ENCODE measurements around the gene HMMR.
"Not testable (repeated sequence)": the region's sequence is repeated elsewhere in the genome, so short reads cannot be mapped to it uniquely, and the experiment has no call there.

Gene HMMR

DNA sequence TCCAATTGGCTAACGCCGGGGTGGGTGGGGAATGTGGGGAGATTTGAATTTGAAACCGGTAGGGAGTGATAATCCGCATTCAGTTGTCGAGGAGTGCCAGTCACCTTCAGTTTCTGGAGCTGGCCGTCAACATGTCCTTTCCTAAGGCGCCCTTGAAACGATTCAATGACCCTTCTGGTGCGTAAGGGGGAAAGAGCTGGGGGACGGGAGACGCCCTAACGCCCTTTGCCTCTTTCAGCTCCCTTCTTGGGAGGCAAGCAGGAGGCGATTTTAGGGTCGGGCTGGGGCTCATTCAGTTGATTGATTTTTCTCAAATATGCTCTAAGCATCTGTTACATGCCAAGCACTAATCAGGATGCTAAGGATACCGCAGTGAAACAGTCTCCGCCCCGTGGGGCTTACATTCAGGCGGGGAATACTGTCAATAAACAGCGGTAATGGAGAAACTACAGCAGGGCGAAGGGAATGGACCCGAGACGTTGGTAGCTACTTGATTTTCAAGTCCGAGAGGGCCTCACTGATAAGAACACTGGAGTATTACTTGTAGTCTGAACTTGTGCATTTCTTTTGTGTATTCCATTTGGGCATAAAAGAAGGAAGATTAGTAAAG is at the start of gene HMMR:
HMMR (plus strand) TSS at position 71 of the 610 bp plus-strand sequence; CDS start at position 132, 61 bp downstream.
- no peak for DNase-seq (ENCODE audit: low read depth)

DNA sequence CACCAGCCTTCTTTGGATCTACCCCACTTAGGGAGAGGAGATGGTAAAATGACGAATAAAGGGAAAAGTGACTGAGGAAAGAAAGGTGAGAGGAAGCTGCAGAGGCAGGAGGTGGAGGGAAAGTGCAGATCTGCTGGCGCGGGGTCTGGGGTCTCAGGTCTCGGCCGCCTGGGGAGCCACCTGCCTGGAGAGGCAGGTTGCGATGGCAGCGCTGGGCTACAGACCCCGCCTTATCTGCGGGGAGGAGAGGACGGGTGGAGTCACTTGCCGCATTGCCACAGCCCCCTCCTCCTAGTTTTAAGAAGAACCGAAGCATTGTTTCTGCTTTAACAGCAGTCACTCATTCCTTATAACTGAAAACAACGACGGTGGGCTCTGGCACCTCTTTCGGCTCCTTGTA is 44.8 kb upstream of the HMMR start:
- not testable (repeated sequence) for DNase-seq (ENCODE audit: low read depth)

DNA sequence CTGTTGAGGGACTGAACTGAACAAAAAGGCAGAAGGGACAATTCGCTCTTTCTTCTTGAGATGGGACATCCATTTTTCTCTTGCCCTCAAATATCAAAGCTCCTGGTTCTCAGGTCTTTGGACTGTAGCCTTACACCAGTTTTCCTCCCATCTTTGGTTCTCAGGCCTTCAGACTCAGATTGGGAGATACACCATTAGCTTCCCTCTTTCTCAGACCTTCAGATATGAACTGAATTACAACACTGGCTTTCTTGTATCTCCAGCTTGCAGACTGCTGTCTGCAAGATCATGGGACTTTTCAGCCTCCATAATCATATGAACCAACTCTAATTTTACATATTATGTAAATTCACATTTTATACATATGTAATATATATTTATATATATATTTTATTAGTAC is 35.6 kb upstream of the HMMR start:
- no peak for DNase-seq (ENCODE audit: low read depth)

DNA sequence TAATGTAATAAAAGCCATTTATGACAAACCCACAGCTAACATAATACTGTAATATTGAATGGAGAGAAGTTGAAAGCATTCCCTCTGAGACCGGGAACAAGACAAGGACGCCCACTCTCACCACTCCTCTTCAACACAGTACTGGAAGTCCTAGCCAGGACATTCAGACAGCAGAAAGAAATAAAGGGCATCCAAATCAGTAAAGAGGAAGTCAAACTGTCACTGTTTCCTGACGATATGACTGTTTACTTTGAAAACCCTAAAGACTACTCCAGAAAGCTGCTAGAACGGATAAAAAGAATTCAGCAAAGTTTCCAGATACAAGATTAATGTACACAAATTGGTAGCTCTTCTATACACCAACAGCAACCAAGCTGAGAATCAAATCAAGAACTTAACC is 34.3 kb upstream of the HMMR start:
- not testable (repeated sequence) for DNase-seq (ENCODE audit: low read depth)

- DNase-seq (ENCODE audit: low read depth), result no peak
Observed at GRCh38 chr5:163432544-163432943, 27.9 kb upstream of the HMMR start.

DNA sequence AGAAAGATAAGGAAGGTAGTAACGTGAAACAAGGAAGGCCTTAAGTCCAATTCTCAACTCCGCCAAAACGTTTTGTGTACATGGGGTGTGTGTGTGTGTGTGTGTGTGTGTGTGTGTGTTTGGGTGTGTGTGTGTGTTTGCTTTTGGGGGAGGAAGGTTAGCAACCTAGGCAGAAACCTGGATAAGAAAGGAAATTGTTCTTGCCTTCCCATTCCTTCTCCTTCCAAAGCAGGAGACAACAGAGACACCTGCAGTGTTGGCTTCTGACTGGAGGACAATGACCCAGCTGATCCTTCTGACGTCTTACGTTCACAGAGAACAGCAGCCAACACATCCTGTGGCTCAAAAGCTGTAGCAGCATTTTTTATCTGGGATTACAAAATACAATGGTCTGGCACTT is 27.2 kb upstream of the HMMR start:
- DNase-seq (ENCODE audit: low read depth), result no peak

GRCh38 chr5:163434401-163434866 is 26.0 kb upstream of the HMMR start:
- no peak for DNase-seq (ENCODE audit: low read depth)

GRCh38 chr5:163436515-163436914 is 23.9 kb upstream of the HMMR start:
- DNase-seq (ENCODE audit: low read depth), result no peak

DNA sequence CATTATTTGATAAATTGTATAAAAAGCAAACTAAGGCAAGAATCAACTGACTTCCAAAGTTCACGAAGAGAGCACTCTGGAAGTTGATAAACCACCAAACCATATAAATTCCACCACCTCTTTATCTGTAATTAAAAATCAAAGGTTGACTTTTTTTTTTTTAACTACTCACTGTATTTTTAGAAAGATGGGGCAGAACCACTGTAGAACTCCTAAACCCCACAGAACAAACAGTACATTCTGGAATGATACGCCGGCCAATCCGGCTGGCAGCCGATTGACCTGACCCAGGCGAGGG is 23.5 kb upstream of the HMMR start:
- DNase-seq (ENCODE audit: low read depth), result no peak

DNA sequence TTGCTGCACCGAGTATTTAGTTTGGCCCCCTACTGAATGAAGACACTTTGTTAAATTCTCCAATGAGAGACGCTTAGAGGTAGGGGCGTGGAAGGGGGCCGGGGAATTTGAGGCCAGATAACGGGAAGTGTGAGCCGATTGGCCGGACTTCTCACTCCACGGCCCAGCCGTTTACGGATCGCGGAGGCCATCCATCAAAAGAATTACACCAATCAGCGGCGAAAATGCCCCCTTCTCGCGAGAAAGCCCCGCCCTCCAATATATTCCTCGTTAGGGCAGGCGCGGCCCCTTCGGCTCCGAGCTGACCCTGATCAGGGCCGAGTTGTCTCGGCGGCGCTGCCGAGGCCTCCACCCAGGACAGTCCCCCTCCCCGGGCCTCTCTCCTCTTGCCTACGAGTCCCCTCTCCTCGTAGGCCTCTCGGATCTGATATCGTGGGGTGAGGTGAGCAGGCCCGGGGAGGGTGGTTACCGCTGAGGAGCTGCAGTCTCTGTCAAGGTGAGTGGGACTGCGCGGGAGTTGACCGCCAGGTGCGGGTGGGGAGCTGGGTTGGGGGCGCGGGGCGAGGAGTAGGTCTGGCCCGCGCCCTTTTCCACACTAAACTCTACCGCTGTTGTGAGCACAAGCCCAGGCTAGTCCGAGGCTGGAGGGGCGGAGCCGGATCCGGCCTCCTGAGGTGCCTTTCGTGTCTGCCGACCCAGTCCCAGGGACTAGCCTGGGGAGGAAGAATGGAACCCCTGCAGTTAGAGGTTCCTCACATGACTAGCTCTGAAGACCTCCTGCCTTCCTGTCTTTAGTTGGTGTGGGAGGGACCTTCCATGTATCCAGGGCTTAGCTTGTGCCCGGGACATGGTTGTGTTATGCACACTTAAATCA is 22.9 kb upstream of the HMMR start, which contains the start of gene CCNG1:
CCNG1 (plus strand) TSS at position 287 of the 874 bp plus-strand sequence. CDS start 1,662 bp downstream, outside the sequence.
- peak; percentile 83 for DNase-seq (ENCODE audit: low read depth)

- DNase-seq (ENCODE audit: low read depth), result no peak
Observed at GRCh38 chr5:163439092-163439425, 21.4 kb upstream of the HMMR start.

DNA sequence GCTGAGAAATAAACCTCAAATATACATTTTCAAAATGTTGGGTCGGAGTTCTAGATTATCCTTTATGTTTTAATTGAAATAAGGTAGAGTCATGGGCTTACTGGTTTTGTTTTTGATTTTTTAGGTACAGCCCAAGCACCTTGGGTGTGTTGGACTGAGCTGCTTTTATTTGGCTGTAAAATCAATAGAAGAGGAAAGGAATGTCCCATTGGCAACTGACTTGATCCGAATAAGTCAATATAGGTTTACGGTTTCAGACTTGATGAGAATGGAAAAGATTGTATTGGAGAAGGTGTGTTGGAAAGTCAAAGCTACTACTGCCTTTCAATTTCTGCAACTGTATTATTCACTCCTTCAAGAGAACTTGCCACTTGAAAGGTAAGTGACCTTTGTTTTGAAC is 19.5 kb upstream of the HMMR start:
- no peak for DNase-seq (ENCODE audit: low read depth)

- no peak for DNase-seq (ENCODE audit: low read depth)
Observed at GRCh38 chr5:163444526-163444925, 15.9 kb upstream of the HMMR start.

DNA sequence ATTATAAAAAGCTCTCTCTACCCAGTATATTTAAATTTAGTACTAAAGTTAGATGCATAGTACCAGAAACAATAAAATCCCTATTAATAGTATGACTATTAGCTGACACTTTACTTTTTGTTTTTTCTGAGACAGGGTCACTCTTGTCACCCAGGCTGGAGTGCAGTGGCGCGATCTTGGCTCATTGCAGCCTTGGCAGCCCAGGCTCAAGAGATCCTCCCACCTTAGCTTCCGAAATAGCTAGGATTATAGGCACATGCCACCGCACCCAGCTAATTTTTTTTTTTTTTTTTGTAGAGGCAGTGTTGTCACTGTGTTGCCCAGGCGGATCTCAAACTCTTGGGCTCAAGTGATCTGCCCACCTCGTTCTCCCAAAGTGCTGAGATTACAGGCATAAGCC is 15.1 kb upstream of the HMMR start:
- no peak for DNase-seq (ENCODE audit: low read depth)

GRCh38 chr5:163447191-163447590 is 13.2 kb upstream of the HMMR start:
- no peak for DNase-seq (ENCODE audit: low read depth)

DNA sequence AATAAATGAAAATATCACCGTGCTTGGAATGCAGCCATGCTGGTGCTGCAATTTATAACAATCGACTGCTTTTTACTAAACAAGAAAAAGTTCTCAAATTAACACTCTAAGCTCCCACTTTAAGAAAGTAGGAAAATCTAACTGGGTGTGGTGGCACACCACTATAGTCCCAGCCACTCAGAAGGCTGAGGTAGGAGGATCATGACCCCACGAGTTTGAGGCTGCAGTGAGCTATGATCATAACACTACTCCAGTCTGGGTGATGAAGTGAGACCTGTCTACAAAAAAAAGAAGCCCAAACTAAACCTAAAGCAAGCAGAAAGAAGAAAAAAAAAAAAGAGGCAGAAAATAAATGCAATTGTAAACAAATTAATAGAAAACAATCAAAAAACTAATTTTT is 12.6 kb upstream of the HMMR start:
- no peak for DNase-seq (ENCODE audit: low read depth)

- no peak for DNase-seq (ENCODE audit: low read depth)
Observed at GRCh38 chr5:163448491-163448890, 11.9 kb upstream of the HMMR start.

- DNase-seq (ENCODE audit: low read depth), result no peak
Observed at GRCh38 chr5:163451489-163451888, 8.9 kb upstream of the HMMR start.

DNA sequence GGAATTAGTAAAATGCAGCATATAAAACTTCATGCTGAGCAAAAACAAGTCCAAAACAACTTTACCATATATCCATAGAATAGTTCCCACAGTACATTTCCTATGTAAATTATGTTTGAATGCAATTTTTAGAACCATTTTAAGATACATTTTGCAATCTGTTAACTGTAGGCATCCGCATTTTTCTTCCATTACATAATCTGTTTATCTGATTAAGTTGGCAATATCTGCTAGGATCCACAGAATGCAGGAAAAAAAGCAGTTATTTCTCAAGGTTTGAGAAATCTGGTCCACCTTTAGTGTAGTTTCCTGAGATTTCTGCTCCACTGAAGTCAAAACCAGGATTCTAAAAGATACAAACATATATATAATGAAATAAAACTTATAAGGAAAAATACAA is 6.7 kb upstream of the HMMR start:
- no peak for DNase-seq (ENCODE audit: low read depth)

DNA sequence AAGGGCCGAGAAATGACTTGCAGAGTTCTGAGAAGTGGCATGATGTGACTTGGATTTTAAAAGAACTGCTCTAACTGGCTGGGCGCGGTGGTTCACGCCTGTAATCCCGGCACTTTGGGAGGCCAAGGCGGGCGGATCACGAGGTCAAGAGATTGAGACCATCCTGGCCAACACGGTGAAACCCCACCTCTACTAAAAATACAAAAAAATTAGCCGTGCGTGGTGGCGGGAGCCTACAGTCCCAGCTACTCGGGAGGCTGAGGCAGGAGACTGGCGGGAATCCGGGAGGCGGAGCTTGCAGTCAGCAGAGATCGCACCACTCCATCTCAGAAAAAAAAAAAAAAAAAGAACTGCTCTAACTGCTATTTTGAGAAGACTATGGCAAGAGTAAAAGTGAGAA is 5.0 kb upstream of the HMMR start:
- not testable (repeated sequence) for DNase-seq (ENCODE audit: low read depth)

GRCh38 chr5:163456029-163456589 is 4.3 kb upstream of the HMMR start:
- no peak for DNase-seq (ENCODE audit: low read depth)

DNA sequence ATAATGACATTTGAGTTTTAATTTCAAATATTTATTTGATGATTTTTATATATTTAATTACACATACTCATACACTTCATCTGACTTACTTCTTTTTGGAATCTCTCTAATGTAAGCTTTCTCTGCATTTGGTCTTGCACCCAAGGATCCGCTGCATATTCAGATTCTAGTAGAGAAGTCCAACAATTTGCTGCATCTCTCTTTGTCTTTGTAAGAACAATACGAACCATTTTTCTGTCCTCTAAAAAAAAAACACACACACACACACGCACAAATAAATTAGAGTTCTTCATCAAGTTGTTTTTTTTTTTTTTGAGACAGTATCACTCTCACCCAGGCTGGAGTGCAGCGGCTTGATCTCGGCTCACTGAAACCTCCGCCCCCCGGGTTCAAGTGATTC is 3.6 kb upstream of the HMMR start:
- no peak for DNase-seq (ENCODE audit: low read depth)

- no peak for DNase-seq (ENCODE audit: low read depth)
Observed at GRCh38 chr5:163458778-163459385, 1.6 kb upstream of the HMMR start.

Data from T-helper 22 cell (primary cell).